NCI-H1048 (cell line): Measurements from ENCODE around the gene CLIC3.
"Not testable (repeated sequence)": the region's sequence is repeated elsewhere in the genome, so short reads cannot be mapped to it uniquely, and the experiment has no call there.

Source experiments
- DNase-seq: peaks from one replicate; lab custom pipeline; 2025; lab: John Stamatoyannopoulos, UW

Gene CLIC3

DNA sequence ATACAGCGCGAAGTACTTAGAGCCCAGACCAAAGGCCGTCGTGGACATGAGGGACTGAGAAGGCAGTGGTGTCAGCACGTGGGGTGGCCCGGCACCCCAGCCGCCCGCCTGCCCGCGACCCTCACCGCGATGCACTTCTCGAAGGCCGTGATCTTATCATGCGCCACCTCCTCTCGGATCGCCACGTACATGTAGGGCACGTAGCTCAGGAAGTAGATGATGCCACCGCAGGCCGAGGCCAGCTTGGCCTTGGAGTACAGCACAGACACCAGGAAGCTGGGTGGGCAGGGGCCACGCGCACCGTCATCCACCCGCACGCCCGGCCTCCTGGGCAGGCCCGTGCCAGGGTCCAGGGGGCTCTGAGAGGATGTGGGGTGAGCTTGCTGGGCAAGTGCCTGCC is 20.7 kb upstream of the CLIC3 start:
- DNase-seq: no peak

DNA sequence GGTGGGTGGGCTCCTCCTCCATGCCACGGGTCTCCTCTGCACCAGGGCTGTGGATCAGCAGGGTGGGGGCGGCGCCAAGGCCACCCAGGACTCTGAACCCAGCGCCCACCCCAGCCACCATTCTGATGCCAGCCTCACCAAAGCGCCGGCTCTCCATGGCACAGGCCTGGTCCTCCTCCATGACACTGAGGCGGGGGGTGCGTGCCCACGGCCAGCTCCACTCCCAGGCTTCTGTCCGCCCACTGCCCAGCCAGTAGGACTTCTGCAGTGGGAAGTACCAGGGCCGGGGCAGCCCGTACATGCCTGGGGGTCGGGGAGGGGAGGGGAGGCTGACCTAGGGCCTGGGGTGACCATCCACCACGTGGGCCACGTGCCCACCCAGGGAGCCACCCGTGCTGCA is 20.1 kb upstream of the CLIC3 start:
- no peak for DNase-seq

DNA sequence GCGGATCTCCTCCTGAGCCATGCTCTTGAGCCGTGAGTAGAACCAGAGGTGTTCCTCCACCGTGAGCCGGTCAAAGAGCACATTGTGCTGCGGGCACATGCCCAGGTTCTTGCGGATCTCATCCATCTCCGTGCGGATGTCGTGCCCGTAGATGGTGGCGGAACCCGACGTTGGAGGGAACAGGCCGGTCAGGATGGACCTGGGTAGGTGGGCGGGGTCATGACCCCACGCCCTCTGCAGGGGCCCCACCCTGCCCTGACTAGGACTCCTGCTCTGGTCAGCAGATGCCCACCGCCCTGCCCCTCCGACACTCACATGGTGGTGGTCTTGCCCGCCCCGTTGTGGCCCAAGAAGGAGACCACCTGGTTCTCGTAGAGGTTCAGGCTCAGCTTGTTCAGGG is 19.6 kb upstream of the CLIC3 start:
- DNase-seq: no peak

DNA sequence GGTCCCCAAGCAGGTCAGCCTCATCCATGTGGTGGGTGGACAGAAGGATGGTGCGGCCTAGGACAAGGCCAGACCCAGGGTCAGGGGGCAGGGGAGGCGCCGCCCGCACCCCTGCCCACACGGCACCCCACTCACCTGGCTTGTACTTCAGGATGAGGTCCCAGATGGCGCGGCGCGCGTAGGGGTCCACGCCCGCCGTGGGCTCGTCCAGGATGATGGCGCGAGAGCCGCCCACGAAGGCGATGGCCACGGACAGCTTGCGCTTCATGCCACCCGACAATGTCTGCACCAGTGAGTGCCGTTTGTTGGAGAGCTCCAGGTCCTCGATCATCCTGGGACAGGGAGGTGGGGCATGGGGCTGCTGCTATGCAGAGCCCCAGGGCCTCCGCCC is 19.2 kb upstream of the CLIC3 start:
- DNase-seq: no peak

DNA sequence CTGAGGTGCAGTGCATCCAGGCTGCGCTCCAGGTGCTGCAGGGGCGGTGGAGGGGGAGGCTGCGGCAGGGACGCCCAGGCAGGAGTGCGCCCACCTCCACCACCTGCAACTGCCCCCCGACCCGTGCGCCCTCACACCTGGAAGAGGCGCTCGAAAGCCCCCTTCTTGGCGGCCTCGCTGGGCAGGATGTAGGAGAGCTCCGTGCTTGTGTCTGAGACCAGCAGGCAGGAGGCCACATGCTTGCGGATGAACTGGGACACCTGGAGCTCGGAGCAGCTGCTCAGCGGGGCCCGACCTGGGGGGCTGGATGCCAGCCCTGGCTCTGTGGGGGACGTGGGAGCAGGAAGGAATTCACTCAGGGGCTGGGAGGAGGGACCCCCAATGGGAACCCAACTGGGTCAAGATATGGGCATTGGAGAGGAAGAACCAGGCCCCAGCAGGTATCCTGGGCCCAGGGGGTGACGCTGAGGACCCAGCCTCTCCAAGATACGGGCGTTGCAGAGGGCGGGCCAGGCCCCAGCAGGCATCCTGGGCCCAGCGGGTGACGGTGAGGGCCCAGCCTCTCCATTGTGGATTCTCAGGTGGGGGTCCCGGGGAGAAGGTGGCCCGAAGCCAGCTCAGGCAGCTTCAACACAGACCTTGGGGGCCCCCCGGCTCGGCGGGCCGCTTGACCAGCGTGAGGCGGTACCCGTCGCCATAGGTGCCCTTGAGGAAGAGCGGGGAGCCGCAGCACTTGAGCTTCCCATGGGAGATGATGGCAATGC is 18.6 kb upstream of the CLIC3 start:
- DNase-seq: no peak

DNA sequence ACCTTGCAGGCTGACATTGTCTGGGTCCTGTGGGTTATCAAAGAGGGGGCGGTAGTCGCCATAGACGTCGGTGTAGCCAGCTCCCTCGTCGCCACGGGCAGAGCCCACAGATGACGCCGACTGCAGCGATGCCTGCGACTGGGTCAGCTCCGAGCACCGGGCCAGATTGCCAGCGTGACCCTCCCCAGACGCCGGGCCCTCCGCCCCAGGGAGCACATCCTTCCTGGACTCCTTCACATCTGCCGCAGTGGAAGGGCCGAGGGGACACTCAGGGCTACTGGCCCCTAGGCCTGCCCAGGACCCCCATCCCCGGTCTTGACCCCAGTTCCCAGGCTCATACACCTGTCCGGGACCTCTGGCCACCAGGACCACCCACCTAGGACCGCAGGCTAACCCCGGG is 17.8 kb upstream of the CLIC3 start:
- no peak for DNase-seq

DNA sequence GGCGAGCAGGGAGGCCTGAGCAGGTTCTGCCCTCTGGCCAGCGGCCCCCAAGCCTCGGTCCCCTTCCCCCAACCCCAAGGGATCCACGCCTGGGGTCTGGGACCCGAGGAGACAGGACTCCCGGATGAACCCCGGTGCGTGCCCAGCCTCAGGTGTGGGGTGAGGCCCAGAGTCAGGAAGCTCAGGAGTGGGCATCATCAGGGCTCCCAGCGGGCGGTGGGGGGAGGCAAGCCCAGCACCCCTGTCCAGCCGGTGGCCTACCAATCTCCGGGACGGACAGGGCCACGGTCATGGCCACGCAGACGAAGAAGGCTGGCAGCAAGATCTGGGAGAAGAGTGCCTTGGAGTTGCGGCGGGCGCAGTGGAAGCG is 17.2 kb upstream of the CLIC3 start:
- DNase-seq: no peak

DNA sequence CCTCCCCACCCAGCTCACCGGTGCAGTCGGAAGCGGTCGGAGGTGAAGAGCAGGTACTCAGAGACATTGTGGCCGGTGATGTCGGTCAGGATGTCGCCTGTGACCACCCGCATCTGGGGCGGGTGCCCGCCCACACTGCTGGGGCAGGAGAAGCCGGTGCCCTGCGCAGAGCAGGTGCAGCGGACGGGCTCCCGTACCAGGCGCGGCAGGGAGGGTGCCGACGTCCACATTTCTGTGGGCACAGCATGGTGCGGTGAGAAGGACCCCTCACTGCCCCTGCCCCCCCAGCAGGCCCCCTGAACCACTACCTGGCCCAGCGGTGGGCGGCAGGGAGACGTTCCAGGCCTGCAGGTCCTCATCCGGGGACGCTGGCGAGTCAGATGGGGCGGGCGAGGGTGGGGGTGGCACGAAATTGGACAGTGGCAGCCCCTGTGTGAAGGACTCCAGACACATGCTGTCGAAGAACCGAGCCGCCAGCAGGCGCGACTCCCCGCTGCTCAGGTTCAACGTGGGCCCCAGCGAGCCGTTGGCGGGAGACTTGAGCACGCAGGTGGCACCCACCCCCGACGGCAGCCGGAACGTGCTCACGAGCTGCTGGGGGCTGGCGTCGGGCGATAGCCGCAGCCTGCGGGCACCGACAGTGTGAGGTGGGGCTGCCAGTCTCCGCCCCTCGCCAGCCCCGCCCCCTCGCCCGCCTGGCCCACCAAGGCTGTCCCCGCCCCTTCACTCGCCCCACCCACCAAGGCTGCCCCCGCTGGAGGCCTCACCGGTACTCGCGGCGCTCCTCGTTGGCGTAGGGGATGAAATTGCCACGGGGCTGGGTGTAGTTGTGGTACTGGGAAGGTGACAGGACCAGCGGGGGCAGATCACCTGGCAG is 16.6 kb upstream of the CLIC3 start:
- no peak for DNase-seq

DNA sequence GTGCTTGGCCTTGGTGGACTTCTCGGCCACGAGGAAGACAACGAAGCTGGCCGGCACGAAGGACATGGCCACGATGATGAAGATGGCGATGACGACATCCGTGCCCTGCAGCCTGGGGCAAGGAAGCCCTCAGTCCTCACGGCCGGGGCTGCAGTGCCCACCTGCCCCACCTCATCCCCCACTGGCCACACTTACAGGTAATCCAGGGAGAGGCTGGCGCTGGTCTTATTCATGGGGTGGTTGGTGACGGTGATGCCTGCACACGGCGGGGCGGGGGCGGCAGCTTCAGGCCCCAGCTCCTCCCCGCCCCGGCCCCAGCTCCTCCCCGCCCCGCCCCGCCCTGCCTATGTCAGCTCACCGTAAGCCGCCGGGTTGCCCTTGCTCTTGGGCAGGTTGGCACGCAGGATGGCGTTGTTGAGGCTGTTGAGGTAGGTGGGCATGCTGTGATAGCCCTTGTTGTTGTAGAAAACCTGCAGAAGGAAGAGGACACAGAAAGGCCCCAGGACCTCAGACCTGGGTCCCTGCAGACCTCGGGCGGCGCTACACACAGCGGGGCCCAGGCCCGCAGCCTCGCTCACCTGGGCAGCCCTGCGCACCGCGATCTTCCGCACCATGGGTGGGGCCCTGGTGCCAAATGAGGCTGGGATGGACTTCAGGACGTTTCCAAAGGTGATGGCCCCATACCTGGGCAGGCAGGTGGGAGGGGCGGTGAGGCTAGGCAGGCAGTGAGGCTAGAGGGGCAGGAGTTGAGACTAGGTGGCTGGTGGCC is 15.7 kb upstream of the CLIC3 start:
- no peak for DNase-seq

DNA sequence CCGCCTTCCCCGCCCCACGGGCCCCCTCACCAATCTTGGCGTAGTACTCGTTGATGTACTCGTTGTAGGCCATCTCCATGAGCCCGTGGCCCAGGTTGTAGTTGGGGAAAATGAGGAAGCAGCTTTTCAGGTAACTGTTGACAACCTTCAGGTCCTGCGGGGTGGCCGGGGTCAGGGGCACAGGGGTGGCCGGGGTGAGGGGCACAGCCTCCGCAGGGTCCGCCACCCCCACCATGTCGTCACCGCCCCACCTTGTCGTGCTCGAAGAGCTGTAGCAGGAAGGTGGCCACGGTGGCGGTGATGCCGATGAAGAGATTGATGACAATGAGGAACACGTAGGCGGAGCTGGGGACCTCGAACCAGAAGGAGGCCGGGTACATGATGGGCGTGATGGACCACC is 14.8 kb upstream of the CLIC3 start:
- no peak for DNase-seq

DNA sequence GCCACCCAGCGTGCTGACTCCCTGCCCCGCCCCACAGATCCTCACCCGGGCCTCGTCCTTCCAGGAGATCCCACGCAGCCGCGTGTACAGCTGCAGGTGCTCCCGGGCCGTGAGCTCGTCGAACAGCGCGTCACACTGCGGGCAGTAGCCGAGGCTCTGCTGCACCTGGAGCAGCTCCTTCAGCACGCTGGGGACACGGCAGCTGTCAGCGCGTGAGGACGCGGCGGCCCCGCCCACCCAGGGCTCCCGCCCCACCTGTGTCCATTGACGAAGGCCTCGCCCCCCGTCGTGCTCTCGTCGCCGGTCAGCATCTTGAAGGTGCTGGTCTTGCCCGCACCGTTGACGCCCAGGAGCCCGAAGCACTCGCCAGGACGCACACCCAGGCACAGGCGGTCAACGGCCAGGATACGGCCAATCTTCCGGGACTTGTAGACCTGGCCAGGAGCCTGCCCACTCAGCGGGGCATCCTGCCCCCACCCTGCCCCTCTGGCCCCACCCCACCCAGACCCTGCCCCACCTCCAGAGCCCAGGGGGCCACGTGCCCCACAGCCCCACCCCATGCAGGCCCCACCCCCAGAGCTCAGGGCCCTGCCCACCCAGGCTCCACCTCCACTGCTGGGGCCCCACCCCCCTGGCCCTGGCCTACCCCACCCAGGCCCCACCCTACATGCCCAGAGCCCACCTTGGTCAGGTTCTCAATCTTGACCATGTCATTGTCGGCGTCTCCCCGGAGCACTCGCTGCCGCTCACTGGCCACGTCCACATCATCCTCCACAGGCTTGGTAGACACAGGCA is 13.8 kb upstream of the CLIC3 start:
- DNase-seq: no peak

DNA sequence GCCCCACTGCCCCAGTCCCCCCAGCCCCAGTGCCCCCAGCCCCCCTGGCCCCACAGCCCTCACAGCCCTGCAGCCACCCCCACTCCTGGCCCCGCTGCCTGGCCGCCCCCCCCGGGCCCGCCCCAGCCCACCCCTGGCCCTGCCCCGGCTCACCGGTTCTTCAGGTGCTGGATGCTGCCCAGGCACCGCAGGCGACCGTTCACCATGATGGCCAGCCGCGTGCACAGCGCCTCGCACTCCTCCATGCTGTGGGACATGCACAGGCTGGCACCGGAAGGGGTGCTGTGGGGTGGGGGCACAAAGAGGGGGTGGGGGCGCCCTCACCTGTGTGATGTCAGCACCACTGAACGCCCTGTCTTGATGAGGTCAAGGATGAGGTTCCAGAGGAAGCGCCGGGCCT is 12.8 kb upstream of the CLIC3 start:
- no peak for DNase-seq

DNA sequence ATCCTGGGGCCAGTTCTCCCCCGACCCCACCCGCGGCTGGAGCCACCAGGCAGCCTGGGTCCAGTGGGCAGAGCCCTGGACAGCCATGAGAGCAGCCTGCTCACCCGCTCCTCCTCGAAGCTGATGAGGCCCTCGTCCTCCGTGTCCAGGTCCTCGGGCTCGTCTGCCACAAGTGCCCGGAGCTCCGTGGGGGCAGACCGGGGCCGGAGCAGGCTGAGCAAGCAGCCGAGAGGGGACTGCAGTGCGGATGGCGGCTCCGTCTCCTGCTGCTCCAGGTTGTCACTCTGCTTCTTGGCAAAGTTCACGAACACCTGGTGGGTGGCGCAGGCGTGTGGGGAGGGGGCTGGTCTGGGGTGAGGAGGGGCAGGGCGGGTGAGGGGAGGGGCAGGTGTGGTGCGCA is 11.9 kb upstream of the CLIC3 start:
- no peak for DNase-seq

DNA sequence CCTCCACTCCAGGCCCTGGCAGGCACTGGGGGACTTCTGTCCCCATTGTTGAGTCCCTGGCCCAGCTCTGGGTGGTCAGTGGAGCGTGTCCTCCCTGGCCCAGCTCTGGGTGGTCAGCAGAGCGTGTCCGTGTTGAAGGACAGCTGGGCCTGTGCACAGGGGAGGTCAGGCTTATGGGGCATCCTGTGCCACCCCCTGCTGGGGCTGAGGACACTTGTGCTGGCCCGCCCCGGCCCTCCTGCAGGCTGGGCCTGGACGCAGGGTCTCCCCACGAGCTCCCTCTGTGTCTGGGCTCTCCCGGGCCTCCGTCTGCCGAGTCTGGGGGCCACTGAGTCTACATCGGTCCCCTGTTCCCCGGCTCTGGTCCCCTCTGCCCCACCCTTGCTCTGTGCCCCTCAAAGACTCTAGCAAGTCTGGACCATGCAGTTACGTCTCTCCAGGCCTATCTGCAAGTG is 11.5 kb upstream of the CLIC3 start:
- DNase-seq: no peak

DNA sequence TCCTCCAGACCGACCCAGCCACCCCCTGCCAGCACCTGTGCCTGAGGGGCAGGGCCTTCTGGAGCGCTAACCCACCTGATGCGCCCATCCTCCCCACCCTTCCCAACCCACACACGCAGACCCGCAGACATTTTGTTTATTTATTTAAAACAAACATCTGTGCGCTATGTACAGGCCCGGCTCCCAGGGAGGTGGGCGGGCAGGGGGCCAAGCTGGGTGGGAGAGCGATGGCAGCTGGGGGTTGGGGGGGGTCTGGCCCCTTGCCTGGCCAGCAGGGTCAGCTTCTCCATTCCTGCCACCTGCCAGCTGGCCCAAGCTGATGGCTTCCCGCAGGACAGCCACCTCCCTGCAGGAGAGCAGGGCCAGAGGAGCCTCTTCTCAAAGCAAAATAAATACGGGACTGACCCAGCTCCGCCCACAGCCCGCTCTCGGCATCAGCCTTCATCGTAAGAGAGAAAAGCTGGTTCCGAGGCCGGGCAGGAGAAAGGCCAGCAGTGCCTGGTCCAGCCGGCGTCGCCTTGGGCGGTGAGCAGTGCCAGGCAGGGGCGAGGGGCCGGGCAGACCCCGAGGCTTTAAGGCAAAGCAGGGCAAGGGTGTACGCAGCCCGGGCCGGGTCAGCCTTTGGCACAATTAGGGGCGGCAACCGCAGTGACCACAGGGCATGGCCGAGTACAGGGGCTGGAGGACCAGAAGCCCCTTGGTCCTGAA is 10.9 kb upstream of the CLIC3 start:
- DNase-seq: no peak

DNA sequence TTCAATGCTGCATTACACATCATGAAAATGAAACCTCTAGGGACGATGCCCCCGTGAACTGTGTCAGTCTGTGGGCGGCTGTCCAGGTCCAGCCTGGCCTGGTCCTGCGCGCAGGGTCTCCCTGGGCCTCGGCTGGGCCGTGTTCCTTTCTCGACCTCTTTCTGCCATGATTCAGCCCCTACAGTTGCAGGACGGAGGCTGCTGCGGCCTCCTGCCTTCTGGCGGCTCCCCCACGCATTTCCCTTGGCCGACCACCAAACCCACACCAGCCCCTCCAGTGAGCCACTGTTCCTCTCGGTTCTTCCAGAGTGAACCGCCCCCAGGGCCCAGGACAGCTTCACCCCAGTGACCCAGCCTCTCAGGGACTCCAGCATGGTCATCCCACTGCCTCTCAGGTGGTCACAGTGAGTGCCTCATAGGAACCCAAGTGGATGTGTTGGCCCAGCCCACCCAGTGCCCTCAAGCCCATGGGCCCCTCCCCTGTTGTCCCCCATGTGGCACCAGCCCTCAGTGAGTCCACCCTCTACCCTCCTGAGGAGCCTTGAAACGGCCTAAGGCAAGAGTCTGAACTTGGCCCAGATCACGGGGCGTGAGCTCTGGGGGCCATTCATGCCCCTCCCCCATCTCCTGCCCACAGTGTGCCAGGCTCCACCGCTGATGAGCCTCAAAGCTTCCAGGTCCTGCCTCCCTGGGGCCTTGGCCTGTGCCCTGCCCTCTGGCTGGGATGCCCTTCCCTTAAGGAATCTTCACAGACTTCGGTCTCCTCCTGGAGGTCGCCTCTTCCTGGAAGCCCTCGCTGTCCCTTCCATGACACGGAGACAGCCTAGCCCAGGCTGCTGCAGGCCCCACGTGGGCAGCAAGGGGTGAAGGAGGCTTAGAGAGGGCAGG is 10.0 kb upstream of the CLIC3 start:
- no peak for DNase-seq

DNA sequence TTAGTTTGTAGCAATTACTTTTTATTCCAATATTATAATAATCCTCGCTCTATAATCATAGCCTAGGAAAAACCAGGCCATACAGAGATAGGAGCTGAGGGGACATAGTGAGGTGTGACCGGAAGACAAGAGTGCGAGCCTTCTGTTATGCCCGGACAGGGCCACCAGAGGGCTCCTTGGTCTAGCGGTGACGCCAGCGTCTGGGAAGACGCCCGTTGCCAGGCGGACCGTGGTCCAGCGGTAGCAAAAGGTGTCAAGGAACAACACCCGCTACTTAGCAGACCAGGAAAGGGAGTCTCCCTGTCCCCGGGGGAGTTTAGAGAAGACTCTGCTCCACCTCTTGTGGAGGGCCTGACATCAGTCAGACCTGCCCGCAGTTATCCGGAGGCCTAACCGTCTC is 7.9 kb upstream of the CLIC3 start:
- not testable (repeated sequence) for DNase-seq

DNA sequence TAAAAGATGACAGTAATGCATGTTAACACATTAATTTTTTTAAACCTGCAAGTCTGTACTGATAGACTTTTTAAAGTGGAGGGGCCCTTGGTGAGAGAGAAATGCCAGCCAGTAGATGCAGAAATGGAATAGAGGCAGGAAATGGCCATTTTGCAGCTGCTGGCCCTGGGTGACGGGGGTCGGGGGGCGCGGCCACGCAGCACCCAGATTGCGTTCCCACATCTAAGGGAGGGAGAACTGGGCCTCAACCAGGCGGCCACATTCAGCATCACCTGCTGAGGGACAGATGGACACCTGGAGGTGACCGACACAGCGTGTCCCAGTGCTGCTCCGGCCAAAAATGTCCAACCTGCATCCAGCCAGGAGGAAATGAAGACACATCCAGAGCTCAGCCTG is 6.3 kb upstream of the CLIC3 start:
- DNase-seq: no peak

DNA sequence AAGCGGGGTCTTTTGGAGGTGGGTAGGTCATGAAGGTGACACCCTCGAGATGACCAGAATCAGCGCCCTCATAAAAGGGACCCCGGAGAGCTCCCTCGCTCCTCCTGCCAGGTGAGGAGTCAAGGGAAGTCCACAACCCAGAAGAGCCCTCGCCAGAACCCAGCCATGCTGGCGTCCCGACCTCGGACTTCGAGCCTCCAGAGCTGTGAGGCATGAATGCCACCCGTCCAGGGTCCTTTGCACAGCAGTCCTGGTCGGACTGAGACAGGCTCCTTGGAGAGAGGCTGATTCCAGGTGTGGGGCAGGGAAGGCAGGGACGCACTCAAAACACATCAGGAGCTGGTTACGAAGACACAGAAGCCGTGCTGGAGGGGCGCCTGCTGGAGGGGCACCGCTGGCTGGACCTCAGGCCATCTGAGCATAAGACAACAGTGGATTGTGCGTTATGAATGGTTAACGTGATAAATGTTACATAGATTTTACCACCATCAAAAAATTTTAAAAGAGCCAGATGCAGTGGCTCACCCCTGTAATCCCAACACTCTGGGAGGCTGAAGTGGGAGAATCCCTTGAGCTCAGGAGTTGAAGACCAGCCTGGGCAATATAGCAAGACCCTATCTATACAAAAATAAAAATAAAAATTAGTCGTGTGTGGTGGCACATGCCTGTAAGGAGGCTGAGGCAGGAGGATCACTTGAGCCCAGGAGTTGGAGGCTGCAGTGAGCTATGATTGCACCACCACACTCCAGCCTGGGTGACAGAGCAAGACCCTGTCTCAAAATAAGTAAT is 5.7 kb upstream of the CLIC3 start:
- no peak for DNase-seq
